HUES64 (cell line): ENCODE data around the gene CEBPZ.
"Not testable (repeated sequence)": the region's sequence is repeated elsewhere in the genome, so short reads cannot be mapped to it uniquely, and the experiment has no call there.

Source experiments
- H3K27ac ChIP-seq: 2 replicates; pipeline ENCODE4 v1.7.0; 2013; ENCODE audit warnings: low read depth, low read length, inconsistent platforms
- H3K27me3 ChIP-seq: 2 replicates; pipeline ENCODE4 v1.6.1; 2013; ENCODE audit warnings: mild to moderate bottlenecking, low read length; ENCODE audit not compliant: insufficient read depth
- H3K36me3 ChIP-seq: 2 replicates; pipeline ENCODE4 v1.6.1; 2013; ENCODE audit warnings: mild to moderate bottlenecking, low read length; ENCODE audit not compliant: insufficient read depth
- H3K4me1 ChIP-seq: 2 replicates; pipeline ENCODE4 v1.6.1; 2013; ENCODE audit warnings: mild to moderate bottlenecking, low read length, moderate library complexity; ENCODE audit not compliant: insufficient read depth
- H3K4me3 ChIP-seq: 2 replicates; pipeline ENCODE4 v1.5.1; 2013; ENCODE audit warnings: mild to moderate bottlenecking, low read length, moderate library complexity
- H3K9ac ChIP-seq: 2 replicates; pipeline ENCODE4 v1.6.1; 2013; ENCODE audit warnings: mild to moderate bottlenecking, low read depth, low read length
- H3K9me3 ChIP-seq: 2 replicates; pipeline ENCODE4 v1.6.1; 2013; ENCODE audit warnings: low read depth, low read length; ENCODE audit not compliant: insufficient read depth
- WGBS: fragments of 150-250, 120-280 bp; methylation state at CpG from one replicate; pipeline ENCODE4 v1.1.7; 2013; ENCODE audit warnings: missing lambda C conversion rate; 5-methylcytosine and 5-hydroxymethylcytosine counted together

Gene CEBPZ

DNA sequence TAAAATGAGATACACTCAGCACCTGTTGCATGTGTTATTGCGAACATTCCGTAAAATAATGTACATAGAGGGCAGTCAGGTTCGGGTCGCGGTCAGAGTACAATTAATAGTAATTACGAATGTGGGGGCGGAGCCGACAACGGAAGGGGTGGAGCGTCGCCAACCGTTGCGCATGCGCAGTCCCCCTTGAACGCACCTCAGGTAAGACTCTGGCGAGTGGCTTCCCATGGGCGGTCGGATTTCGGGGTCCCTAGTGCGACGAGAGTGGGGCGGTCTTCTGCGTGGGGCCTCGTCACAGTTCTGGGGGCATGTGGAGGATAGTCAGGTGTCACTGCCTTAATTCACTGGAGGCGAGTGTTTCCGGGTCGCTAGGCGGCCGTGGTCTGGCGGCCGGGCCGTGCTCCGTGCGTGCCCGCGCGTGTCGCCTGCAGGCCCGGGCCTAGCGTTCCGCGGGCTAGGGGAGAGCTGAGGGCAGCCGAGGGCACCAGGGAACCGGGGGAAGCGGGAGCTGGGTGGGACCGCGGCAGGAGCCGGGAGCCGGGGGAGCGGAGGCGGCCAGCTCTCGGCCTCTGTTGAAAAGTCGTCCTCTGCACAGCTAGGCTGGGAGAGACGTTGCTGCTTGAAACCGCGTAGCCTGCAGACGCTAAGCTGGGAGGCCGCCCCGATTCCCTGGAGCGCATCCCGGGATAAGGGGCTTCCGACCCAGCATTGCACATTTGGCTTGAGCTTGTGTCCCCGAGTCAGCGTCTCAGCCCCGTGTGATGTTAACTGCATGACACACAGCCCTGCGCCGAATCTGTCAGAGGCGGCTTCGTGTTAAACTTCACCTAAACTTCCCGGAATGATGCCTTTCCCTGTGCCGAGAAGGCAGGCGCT is 34.8 kb downstream of the CEBPZ start, which contains the start of gene CEBPZOS:
Gene CEBPZOS (plus strand): TSS at position 177 of the 876 bp plus-strand sequence. CDS start 3,209 bp downstream, outside the sequence.
- H3K9ac ChIP-seq: peak within 1 kb of the TSS; percentile 88
- H3K4me1 ChIP-seq: peaks cover 39% of the 10 kb centered on the region
- peak within 1 kb of the TSS; percentile 89 for H3K4me3 ChIP-seq
- no peaks in the 10 kb centered on the region for H3K9me3 ChIP-seq
- H3K36me3 ChIP-seq: peaks cover 20% of the 10 kb centered on the region
- H3K27ac ChIP-seq: peak within 1 kb of the TSS; percentile 61
- H3K27me3 ChIP-seq: no peaks in the 10 kb centered on the region
- 95% methylated on average over 72 of the region's 72 CpGs for WGBS

DNA sequence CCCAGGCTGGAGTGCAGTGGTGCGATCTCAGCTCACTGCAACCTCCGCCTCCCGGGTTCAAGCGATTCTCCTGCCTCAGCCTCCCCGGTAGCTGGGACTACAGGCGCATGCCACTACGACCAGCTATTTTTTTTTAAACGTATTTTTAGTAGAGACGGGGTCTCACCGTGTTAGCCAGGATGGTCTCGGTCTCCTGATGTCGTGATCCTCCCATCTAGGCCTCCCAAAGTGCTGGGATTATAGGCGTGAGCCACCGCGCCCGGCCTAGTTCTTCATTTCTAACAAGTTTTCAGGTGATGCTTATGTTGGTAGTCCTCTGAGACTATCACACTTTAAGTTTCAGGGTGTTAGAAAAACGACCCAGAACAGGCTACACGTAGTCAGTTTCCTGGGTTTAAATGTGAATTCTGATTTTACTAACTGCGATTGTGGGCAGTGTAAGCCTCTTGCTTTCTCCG is 35.5 kb downstream of the CEBPZ start:
- not testable (repeated sequence) for H3K27ac ChIP-seq, H3K27me3 ChIP-seq, H3K9me3 ChIP-seq
- H3K4me1 ChIP-seq: peaks cover 45% of the 10 kb centered on the region
- WGBS: 95% methylated on average over 20 of the region's 20 CpGs
- peaks cover 14% of the 10 kb centered on the region for H3K36me3 ChIP-seq
- peak overlapping the region; percentile 88 for H3K9ac ChIP-seq
- peak overlapping the region; percentile 89 for H3K4me3 ChIP-seq

DNA sequence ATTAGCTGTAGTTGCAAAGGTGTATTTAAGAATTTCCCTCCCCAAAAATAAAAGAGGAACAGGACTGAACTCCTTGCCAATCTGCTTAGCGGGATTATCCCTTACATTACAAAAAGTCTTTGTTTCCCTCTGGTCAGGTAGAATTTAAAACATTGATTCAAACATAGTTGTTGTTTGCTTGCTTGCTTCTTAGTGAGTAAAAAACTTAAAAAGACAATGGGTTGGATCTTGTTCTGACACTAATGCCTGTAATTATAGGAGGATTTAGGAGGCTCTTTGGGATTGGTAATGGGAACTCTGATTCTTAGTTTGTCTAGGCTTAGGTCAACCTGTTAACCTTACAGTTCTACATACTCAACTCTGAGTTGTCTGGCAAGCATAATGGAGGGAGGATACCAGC is 38.8 kb downstream of the CEBPZ start:
- Histone ChIP-seq H3K4me1 (peaks cover 38% of the 10 kb centered on the region), H3K9me3 (no peaks in the 10 kb centered on the region), H3K4me3 (no peak overlapping the region), H3K9ac (0 out of 2 replicates have a peak overlapping the region, but pooled peaks have one; percentile 22), H3K36me3 (no peaks in the 10 kb centered on the region), H3K27ac (peak overlapping the region; percentile 76), H3K27me3 (no peaks in the 10 kb centered on the region)
- 80% methylated on average over 1 of the region's 1 CpG for WGBS

DNA sequence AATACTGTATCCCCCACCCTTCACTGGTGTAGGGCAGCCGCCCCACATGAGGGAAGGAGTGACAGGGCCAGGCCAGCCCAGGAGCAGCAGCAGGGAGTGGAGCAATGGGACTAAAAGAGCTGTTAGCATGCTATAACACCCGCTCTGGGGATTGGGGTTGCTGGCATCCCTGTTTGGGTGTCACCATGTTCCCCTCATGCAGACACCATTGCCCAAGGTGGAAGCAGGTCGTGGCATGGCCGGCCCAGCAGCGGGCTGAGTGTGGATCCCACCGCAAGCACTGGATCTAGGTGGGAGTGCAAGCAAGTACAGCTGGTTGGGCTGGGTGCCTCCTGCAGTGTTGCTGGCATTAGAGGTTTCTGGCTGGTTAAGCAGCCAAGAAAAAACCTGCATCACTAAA is 39.6 kb downstream of the CEBPZ start:
- Histone ChIP-seq H3K9me3 (no peaks in the 10 kb centered on the region), H3K4me1 (peaks cover 38% of the 10 kb centered on the region), H3K36me3 (no peaks in the 10 kb centered on the region), H3K27ac (peak overlapping the region; percentile 3; the same call in 1 of the 2 replicates), H3K27me3 (no peaks in the 10 kb centered on the region), H3K4me3 (no peak overlapping the region), H3K9ac (no peak overlapping the region)
- WGBS: 73% methylated on average over 6 of the region's 6 CpGs

DNA sequence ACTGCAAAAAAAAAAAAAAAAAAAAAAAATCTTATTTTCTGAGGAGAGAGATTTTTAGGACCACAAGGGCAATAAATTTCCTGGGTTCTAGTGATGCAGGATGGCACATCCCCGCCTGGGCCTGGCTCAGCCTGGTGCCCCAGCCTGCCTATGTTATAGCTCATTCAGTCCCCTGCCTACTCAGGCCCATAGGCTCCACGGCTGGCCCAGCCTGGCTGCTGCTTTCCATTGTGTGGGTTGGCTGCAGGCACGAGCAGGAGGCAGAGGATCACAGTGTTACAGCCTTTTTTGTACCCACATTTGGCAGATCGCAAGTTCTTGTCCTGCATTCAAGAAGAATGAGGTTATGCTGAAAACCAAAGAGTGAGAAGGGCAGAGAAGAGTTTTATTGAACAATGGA is 40.1 kb downstream of the CEBPZ start:
- Histone ChIP-seq H3K27me3 (no peaks in the 10 kb centered on the region), H3K36me3 (no peaks in the 10 kb centered on the region), H3K4me3 (no peak overlapping the region), H3K9me3 (no peaks in the 10 kb centered on the region), H3K9ac (no peak overlapping the region), H3K27ac (peak overlapping the region; percentile 3; the same call in 1 of the 2 replicates), H3K4me1 (peaks cover 38% of the 10 kb centered on the region)
- WGBS: 80% methylated on average over 4 of the region's 4 CpGs

DNA sequence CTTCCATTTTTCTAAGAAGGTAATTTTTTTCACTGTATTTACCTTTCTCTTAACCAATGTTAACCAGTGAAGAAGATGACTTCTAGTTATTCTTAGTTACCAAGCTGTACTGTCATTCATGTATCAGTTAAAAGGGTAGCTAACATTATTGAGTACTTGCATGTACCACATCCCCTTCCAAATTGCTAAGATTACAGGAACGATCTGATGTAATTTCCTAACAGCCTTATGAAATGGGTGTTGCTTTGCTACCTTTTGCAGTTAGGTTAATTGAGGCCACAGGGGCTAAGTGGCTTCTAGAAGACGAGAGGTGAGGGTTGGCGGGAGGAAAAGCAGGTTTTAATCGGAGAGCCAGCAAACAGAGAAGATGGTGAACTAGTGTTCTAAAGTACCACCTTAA is 41.1 kb downstream of the CEBPZ start:
- Histone ChIP-seq H3K27ac (peak overlapping the region; percentile 55; the same call in 1 of the 2 replicates), H3K36me3 (no peaks in the 10 kb centered on the region), H3K9ac (no peak overlapping the region), H3K4me1 (peaks cover 38% of the 10 kb centered on the region), H3K9me3 (no peaks in the 10 kb centered on the region), H3K4me3 (no peak overlapping the region), H3K27me3 (no peaks in the 10 kb centered on the region)
- WGBS: 88% methylated on average over 4 of the region's 4 CpGs

DNA sequence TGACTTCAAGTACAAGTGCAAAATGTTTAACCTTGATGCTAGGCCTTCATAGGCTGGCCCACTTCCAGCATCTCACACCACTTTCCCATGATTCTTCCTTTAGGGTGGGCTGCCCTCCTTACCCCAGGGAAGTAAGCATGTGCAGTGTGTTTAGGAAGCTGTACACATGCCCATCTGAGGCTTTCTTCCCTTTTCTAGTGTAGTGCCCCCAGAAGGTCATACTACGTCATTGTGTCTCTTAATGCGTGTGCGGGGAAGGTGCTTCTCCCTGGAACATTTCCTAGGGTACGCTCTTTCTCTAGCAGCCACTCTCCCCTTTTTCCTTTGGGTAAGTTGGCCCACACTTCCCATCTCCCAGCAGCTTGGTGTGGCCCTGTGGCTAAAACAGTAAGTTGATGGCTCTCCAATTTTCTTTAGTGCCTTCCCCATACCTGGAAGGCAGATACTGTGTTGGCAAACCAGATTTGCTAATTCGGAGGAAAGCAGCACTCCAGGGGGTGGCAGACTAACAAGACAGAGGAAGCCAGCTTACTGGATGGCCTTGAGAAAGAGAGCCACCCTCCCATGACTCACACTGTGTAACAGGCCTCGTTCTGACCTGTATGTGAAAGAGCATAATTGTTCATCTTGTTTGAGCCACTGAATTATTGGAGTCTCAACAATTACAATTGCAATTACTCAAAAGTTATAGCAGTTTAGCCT is 41.8 kb downstream of the CEBPZ start:
- peaks cover 38% of the 10 kb centered on the region for H3K4me1 ChIP-seq
- 64% methylated on average over 6 of the region's 6 CpGs for WGBS
- H3K36me3 ChIP-seq: no peaks in the 10 kb centered on the region
- H3K27ac ChIP-seq: peak overlapping the region; percentile 55
- H3K27me3 ChIP-seq: no peaks in the 10 kb centered on the region
- no peak overlapping the region for H3K9ac ChIP-seq
- H3K4me3 ChIP-seq: no peak overlapping the region
- H3K9me3 ChIP-seq: no peaks in the 10 kb centered on the region

DNA sequence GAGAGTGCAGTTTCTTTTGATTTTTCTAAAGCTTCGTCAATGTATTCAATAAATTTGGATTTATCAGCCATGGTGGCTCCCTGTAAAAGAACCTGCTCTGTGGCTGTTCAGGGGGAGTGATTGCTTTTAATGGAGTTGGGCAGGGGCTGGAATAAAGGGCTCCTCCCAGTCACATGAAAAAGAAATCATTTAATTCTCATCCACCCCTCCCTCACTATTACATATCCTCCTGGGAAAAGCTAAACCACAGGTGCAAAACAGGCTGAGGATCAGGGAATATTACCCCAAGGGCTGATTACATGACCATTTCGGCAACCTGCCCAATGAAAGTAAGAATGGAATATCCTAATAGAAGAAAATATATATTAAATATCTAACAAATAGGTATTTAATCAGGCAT is 42.8 kb downstream of the CEBPZ start, which contains the start of gene SULT6B1:
Gene SULT6B1 (minus strand): TSS at position 101 of the 400 bp plus-strand sequence. CDS start 30 bp downstream, at position 71.
- Histone ChIP-seq H3K27me3 (no peaks in the 10 kb centered on the region), H3K27ac (peak within 1 kb of the TSS; percentile 55), H3K4me3 (no peak within 1 kb of the TSS), H3K9me3 (no peaks in the 10 kb centered on the region), H3K9ac (no peak within 1 kb of the TSS), H3K4me1 (peaks cover 38% of the 10 kb centered on the region), H3K36me3 (no peaks in the 10 kb centered on the region)
- WGBS: 95% methylated on average over 1 of the region's 2 CpGs

DNA sequence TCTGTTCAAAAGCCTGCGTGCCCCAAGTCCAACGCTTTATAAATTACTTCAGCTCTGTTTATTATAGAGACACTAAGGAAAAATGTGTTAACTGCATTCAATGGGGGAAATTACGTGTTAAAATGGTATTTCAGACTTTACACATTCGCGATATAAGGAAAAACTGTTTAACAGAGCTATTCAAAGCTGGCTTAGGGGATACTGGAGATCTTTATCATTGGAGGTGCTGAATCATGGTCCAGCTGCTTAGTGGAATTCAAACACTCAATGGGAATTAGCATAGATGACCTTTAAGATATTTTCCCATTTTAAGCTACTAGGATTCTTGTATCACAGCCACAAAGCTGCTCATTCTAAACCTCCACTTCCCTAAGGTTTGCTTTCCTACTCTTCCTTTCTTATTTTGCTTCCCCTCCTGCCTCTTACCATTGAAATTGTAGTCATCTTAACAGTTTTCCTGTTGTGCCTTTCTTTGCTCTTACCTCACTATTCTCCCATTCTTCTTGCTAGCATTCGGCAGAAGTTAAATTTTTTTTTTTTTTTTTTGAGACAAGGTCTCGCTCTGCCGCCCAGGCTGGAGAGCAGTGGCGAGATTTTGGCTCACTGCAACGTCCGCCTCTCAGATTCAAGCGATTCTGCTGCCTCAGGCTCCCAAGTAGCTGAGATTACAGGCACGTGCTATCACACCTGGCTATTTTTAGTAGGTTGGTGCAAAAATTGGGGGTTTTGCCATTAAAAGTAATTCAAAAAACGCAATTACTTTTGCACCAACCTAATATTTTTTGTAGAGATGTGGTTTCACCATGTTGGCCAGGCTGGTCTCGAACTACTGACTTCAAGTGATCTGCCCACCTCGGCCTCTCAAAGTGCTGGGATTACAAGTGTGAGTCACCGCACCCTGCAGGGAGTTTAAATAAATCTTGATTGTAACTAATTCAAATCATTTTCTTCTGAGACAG is 49.4 kb downstream of the CEBPZ start:
- WGBS: 57% methylated on average over 17 of the region's 17 CpGs
- Histone ChIP-seq H3K4me3 (no peak overlapping the region), H3K9me3 (no peaks in the 10 kb centered on the region), H3K27ac (peak overlapping the region; percentile 90), H3K9ac (peak overlapping the region; percentile 51), H3K4me1 (peaks cover 19% of the 10 kb centered on the region), H3K36me3 (no peaks in the 10 kb centered on the region), H3K27me3 (no peaks in the 10 kb centered on the region)

DNA sequence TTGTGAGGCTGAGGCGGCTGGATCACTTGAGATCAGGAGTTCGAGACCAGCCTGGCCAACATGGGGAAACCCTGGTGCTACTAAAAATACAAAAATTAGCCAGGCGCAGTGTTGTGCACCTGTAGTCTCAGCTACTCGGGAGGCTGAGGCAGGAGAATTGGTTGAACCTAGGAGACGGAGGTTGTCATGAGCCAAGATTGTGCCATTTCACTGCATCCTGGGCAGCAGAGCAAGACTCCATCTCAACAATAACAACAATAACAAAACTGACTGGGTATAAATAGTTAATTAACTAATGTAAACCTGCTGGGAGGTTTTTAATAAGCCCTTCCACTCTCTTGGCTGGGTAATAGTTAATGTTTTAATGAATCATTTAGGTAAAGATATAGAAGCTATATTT is 50.8 kb downstream of the CEBPZ start:
- Histone ChIP-seq H3K27me3 (no peaks in the 10 kb centered on the region), H3K27ac (peak overlapping the region; percentile 90), H3K36me3 (no peaks in the 10 kb centered on the region), H3K4me1 (peaks cover 19% of the 10 kb centered on the region), H3K9me3 (no peaks in the 10 kb centered on the region), H3K4me3 (no peak overlapping the region), H3K9ac (no peak overlapping the region)
- 96% methylated on average over 5 of the region's 5 CpGs for WGBS
